SKM-1 treated with dmso at 0.1 percent for 144 hours (cell line): ENCODE data around the gene GTF3C1.
"Not testable (repeated sequence)": the region's sequence is repeated elsewhere in the genome, so short reads cannot be mapped to it uniquely, and the experiment has no call there.

Experiments
- DNase-seq: peaks from one replicate; lab custom pipeline; 2025; ENCODE audit not compliant: unreplicated experiment; lab: John Stamatoyannopoulos, UW

The GTF3C1 gene, protein sequence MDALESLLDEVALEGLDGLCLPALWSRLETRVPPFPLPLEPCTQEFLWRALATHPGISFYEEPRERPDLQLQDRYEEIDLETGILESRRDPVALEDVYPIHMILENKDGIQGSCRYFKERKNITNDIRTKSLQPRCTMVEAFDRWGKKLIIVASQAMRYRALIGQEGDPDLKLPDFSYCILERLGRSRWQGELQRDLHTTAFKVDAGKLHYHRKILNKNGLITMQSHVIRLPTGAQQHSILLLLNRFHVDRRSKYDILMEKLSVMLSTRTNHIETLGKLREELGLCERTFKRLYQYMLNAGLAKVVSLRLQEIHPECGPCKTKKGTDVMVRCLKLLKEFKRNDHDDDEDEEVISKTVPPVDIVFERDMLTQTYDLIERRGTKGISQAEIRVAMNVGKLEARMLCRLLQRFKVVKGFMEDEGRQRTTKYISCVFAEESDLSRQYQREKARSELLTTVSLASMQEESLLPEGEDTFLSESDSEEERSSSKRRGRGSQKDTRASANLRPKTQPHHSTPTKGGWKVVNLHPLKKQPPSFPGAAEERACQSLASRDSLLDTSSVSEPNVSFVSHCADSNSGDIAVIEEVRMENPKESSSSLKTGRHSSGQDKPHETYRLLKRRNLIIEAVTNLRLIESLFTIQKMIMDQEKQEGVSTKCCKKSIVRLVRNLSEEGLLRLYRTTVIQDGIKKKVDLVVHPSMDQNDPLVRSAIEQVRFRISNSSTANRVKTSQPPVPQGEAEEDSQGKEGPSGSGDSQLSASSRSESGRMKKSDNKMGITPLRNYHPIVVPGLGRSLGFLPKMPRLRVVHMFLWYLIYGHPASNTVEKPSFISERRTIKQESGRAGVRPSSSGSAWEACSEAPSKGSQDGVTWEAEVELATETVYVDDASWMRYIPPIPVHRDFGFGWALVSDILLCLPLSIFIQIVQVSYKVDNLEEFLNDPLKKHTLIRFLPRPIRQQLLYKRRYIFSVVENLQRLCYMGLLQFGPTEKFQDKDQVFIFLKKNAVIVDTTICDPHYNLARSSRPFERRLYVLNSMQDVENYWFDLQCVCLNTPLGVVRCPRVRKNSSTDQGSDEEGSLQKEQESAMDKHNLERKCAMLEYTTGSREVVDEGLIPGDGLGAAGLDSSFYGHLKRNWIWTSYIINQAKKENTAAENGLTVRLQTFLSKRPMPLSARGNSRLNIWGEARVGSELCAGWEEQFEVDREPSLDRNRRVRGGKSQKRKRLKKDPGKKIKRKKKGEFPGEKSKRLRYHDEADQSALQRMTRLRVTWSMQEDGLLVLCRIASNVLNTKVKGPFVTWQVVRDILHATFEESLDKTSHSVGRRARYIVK (N-terminal part only)

GRCh38 chr16:27549746-27550581 lies at the start of gene GTF3C1, which contains the start of gene KATNIP:
Gene GTF3C1, minus strand, starts transcription at chr16:27549913. Its CDS starts 23 bp downstream, at chr16:27549890.
Gene KATNIP, plus strand, starts transcription at chr16:27550144. Its CDS starts 27 bp downstream, at chr16:27550171.
- peak; percentile 97 for DNase-seq

- DNase-seq: no peak
These were observed 49.3 kb upstream of the GTF3C1 start for GRCh38 chr16:27598931-27599565.

DNA sequence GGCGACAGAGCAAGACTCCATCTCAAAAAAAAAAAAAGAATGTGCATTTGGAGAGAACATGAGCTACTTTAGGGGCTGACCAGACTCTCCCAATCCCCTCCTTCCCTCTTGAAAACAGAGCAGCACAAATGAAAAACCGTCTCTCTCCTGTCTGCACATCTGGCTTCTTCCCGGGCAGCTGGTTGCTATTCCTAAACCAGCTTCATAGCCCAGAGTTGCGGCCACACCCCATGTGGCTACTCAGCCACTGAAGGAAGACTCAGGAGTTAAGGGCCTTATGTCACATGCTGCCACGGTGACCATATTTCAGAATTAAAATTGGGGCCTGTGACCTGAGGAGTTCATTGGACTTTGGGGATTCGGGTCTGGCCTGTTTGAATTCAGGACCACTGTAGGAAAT lies 48.5 kb upstream of the GTF3C1 start:
- DNase-seq: no peak

GRCh38 chr16:27597361-27597760 lies 47.6 kb upstream of the GTF3C1 start:
- DNase-seq: no peak

DNA sequence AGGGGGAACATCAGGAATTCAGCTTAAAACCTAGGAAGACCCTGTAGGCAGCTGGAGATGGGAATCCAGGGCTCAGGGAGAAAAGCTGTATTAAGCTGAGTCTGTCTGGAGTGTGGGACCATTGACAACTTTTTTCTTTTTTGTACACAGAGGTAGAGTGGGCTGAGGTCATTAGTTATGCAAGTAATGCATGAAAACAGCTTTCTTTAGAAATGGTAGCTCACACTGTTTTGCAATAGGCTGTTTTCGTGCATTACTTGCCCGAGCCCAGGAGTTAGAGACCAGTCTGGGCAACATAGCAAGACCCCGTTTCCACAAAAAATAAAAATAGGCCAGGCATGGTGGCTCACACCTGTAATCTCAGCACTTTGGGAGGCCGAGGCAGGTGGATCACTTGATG lies 46.7 kb upstream of the GTF3C1 start:
- no peak for DNase-seq

DNA sequence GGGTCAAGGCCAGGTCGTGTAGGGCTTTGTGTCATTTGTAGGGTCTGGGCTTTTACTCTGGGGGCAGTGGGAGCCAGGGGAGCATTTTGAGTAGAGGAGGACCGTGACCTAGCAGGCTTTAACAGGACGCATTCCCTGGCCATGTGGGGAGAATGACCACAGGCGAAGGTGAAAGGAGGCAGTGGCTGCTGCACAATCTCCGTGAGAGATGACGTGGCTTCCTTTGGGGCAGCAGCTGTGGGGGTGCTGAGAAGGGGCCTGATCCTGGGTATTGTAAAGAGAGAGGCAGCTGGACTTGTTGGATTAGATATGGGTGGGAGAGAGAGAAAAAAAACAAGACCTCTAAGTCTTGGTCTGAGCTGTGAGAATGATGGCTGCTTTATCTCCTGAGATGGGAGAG lies 46.3 kb upstream of the GTF3C1 start:
- DNase-seq: no peak

DNA sequence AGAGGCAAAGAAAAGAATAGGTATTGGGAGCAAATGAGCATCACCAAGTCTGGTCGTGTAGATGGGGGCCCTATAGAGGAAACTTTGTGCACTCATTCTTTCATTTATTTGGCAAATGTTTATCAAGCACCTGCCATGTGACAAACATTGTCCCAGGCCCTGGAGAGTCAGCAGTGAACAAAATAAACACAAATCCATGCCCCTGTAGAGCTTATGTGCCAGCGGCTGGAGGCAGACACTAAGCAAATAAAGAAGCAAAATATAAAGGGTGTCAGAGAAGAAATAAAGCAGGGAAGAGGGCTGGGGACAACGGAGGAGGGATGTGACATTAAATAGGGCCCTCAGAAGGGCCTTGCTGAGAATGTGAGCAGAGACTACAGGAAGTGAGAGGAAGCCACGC lies 45.8 kb upstream of the GTF3C1 start:
- no peak for DNase-seq

DNA sequence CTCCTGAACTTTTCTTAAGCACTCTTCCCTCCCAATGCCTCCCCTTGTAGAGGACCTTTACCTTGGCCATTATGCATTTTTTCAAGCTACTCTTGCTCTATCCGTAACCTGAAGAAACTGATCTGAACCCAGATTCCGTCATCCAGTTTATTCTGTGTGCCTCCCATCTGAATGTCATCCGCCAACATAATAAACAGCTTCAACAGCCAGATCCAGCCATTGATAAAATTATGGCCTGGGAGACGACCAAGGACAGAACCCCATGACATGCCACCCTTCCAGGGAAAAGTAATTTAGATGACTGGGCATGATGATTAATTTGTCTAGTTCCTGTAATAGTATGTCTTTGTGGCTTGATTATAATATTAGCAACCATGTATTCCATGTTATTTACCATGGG lies 42.1 kb upstream of the GTF3C1 start:
- no peak for DNase-seq

DNA sequence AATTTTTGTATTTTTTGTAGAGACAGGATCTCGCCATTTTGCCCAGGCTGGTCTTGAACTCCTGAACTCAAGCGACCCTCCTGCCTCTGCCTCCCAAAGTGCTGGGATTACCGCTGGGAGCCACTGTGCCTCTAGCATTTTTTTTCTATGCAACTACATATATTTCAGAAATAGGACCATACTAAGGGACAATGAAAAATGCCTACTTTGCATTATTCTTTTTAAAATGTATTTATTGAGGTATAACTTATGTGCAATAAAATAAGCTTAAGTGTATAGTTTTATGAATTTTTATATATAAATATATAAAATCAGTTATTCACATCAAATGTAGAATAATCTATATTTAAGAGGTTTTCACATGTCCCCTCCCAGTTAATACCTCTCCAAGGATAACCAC lies 38.3 kb upstream of the GTF3C1 start:
- DNase-seq: no peak

GRCh38 chr16:27586711-27587110 lies 37.0 kb upstream of the GTF3C1 start:
- DNase-seq: no peak

GRCh38 chr16:27585200-27585599 lies 35.5 kb upstream of the GTF3C1 start:
- DNase-seq: no peak

GRCh38 chr16:27583634-27584033 lies 33.9 kb upstream of the GTF3C1 start:
- no peak for DNase-seq

DNA sequence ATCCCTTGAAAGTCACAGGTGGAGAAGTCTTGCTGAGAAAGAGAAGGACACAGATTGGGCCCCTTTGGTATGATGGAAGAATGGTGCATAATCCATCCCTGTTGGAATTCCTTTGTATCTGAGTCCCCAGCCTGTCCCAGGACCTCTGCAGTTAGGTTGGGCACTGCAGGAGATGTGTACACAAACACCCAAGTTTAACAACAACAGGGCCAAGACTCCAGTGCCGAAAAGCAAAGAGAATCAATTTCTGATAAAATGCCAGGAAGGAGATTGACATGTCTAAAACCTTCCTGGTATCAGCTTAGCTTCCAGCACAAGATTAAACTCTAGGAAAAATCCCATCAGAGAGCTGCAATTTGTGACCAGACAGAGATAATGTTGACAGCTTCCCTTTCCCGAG lies 33.2 kb upstream of the GTF3C1 start:
- DNase-seq: no peak

GRCh38 chr16:27579087-27579980 lies 29.6 kb upstream of the GTF3C1 start:
- DNase-seq: no peak

DNA sequence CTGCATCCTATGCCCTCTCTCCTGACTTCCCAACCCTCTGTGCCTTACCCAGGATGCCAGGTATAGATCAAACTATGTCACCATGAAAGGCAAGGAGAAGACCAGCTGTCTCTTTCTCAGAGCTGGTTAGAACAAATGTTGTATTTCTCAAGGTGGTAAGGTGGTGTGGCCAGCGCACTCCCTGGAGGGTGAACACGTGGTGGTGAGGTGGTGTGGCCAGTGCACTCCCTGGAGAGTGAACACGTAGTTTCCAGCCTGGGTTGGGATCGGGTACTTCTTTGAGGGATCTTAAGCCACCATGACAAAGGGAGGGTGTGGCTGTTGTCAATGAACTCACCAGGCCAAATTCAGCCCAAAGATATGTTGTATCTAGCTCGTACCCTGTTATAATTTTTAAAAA lies 27.0 kb upstream of the GTF3C1 start:
- no peak for DNase-seq

DNA sequence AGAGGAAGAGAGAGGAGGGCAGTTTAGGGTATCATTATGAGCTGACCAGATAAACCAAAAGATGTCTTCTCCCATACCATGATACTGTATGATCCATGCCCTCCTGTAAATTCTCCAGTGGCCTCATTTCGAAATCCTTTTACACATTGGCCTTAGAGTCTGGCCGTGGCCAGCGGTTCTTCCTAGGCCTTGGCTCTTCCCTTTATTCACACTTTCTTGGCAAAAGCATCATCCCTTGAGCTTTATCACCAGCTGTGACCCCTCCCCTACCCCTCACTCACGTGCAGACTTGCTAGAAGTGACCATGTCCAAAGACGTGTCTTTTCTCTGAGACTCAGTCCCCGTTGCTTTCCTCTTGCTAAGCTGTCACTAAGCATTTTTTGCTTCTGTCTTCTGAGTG lies 23.0 kb upstream of the GTF3C1 start:
- DNase-seq: no peak

GRCh38 chr16:27571433-27572326 lies 22.0 kb upstream of the GTF3C1 start:
- DNase-seq: no peak

DNA sequence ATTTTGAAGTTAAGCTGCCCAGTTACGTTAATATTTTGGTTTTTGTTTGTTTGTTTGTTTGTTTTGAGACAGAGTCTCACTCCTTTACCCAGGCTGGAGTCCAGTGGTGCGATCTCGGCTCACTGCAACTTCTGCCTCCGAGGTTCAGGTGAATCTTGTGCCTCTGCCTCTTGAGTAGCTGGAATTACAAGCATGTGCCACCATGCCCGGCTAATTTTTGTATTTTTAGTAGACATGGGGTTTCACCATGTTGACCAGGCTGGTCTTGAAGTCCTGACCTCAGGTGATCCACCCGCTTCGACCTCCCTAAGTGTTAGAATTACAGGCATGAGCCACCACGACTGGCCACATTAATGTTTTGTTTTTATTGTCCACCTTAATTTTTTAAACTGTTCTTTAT lies 21.3 kb upstream of the GTF3C1 start:
- not testable (repeated sequence) for DNase-seq
